NT2/D1 (cell line): Measurements from ENCODE around the gene MATN1.

Experiments used
- SUZ12 ChIP-seq: IDR thresholded peaks from 2 replicates; pipeline ENCODE4 v1.6.1; 2011; ENCODE audit not compliant: insufficient read length, insufficient read depth; ENCODE audit errors: extremely low read depth
- YY1 ChIP-seq: IDR thresholded peaks from 2 replicates; pipeline ENCODE4 v1.6.1; 2011; ENCODE audit not compliant: insufficient read length, insufficient read depth
- ZNF274 ChIP-seq: IDR thresholded peaks from 2 replicates; pipeline ENCODE4 v1.6.1; 2011; ENCODE audit warnings: mild to moderate bottlenecking, low read depth, low read length

DNA sequence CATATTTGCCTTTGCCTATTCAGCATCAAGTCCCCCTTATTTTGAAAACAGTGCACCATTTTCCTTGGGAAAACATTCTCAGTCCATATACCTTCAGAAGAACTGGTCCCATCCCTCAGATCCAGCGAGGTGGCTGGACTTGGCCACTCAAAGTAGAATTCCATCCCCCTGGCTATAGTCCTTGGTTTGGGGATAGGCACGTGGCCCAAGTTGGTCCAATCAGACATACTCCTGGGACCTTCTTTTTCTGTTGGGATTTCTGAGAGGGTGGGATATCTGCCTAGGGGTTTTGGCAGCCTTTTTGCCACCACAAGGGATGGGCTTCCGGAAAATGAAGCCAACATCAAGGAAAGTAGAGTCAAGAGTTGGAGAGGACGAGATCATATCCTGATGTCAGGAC lies 10.7 kb upstream of the MATN1 start:
- TF ChIP-seq SUZ12: no peak
- TF ChIP-seq YY1: no peak
- no peak for TF ChIP-seq ZNF274
